HG02763 (cell line): ENCODE data around the gene CDCP1.

ENCODE experiments used
- ATAC-seq: cut with Tn5 transposase; IDR thresholded peaks from one replicate; pipeline ENCODE4 v1.9.1; 2021; ENCODE audit warnings: mild to moderate bottlenecking, moderate library complexity; ENCODE audit not compliant: unreplicated experiment

The CDCP1 gene

DNA sequence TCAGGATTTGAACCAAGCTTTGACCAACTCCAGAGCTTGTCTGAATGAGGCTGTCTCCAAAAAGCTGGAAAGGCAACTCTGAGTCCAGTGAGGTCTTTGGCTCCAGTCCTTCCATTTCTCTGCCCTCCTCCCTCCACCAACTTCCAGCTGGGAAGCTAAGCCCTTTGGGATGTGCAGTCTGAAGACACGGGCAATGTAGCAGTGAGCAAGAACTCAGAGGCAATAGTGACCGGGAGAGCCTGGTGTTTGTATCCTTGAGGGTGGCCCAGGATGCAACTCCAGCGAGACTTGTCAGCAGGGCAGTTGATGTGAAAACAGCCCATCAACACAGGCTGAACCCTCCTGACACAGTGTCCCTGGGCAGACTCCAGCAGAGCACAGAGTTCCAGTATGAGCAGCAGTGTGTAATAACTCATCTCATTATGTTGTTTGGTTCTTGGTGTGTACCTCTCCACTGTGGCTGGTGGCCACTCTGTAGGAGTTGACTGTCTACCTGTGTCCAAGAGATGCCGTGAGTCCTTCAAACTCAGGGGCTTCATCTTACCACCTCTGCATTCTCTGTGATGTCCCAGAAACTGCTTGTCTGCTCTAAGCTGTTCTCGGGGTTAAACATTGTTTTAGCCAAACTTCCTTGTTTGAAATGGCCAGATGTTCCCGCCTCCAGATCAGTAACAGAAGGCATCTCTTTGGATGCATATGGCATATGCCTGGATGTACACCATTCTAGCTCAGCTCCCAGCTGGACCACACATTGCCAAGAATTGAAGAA is 6.6 kb downstream of the CDCP1 start:
- no peak for ATAC-seq

DNA sequence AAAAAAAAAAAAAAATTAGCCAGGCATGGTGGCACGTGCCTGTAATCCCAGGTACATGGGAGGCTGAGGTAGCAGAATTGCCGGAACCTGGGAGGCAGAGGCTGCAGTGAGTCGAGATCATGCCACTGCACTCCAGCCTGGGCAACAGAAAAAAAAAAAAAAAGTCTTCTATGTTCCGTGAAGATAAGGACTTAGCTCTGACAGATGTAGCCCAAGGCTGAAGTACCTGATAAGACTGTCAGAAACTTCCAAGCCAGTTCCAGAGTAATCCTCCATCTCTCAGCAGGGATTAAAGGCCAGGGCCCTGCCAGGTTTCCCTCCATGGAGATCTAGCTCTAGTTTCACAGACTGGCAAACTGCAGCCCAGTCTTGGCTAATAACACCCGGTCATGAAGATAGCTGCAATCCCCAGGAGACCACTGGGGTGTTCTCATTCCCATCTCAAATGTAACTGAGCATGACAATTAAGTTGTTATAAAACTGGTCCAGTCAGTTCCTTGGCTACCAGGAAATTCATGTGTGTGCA is 8.5 kb downstream of the CDCP1 start:
- no peak for ATAC-seq

DNA sequence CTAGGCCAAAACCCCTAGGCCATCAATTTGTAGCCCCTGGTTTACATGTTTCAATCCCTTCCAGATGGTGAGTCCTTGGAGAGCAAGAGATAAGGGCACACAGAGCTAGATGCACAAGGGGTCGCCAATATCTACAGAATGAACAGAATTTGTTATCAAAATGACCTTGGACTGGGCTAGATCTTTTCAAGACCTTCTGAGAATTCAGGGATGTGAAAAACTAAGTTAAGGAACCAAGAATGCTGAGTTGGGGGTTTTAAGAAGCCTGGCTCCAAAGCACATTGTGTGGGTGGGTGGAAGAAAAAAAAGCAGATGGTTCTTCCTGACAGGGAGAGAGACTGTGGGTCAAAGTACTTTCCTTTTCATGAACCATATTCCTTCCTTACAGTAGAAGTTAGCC is 10.2 kb downstream of the CDCP1 start:
- ATAC-seq, result no peak

DNA sequence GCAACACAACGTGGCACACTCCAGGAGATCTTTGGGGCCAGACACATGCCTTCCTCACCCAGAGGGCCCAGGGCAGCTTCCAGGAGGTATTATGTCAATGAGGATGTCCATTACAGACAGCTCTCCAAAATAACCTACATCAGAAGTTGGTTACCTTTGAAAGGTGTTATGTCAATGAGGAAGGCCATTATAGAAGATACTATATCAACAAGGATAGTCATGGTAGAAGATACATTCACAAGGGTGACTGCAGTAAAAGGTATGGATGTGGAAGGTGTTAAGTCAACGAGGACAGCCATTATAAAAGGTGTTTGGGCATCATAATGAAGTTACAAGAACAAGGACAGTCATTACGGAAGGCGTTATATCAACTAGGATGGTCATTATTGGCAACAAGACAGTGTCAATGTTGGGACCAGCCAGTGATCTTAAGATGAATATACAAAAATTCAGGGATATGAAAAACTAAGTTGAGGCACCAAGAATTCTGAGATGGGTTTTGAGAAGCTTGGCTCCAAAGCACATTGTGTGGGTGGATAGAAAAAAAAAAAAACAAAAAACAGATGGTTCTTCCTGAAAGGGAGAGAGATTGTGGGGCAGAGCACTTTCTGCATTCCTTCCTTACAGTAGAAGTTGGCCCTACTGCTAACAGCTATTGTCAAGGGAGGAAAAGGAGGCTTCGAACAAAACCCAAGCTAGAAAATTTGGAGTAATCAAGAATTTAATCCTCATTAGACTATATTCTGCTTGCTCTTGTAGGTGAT is 11.2 kb downstream of the CDCP1 start:
- ATAC-seq, result no peak

DNA sequence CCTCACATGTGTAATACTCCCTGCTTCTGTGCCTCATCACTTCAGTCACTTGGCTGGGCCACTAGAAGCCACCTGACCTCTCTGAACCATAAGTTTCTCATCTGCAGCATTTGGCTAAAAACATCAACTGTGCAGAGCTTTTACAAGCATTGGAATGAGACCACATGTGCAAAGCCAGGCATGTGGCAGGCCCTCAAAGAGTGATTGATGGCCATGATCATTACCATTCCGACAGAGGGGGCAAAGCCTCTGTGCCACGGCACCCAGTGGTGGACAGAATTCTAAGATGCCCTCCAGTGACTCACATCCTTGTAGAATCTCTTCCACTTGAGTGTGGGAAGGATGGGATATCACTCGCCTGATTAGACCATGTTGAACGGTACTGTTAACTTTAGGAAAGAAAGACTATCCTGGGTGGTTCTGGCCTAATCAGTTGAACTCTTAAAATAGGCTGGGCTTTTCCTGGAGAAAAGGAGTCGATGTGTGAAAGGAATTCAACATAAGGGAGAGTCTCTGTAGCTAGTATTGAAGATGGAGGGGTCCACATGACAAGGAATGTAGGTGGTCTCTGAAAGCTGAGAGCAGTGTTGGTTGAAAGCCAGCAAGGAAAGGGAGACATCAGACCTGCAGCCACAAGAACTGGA is 13.5 kb downstream of the CDCP1 start:
- ATAC-seq, result no peak

DNA sequence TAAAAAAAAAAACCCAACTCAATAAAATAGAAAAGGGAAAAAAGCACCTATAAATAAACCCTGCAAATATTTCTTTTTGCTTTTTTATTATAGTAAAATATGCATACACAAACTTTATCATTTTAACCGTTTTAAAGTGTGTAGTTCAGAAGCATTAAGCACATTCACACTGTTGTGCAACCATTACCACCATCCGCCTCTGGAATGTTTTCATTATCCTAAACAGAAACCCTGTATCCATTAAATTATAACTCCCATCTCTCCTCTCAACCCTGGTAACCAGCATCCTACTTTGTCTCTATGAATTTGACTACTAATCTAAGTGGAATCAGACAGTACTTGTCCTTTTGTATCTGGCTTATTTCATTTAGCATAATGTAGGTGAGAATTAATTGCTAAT is 15.0 kb downstream of the CDCP1 start:
- no peak for ATAC-seq

DNA sequence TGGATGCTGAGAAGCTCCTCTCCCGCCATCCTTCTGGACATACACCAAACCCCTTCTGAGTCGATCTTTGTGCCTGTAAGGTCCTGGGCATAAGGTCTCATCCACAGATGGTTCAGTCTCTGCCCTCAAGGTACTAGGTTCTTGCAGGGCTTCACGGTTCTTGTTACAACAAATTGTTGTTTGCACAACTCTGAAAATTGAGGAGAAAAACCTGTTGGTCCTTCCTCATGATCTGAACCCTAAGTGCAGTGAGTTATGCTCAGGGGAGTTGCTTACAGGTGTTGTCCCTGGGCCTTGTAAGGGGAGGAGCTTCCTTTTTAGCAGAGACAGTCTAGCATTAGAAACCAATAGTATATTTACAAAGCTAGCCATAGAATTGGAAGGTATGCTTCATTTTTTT is 15.7 kb downstream of the CDCP1 start:
- no peak for ATAC-seq

DNA sequence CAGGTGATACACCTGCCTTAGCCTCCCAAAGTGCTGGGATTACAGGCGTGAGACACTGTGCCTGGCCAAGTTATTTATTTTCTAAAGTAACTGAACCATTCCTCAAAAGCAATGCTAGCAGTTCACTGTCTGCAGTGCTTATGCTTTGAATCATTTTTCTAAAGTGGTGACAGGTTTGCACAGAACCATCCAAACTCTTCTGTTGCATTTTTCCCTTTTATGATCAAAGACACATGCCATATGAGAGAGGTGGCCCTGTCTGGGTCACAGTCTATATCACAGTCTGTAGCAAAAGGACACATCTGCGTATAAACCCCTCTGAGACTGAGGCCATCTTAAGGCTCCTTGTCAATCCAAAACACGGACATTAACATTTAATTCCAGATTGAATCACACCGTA is 17.2 kb downstream of the CDCP1 start:
- ATAC-seq, result no peak

DNA sequence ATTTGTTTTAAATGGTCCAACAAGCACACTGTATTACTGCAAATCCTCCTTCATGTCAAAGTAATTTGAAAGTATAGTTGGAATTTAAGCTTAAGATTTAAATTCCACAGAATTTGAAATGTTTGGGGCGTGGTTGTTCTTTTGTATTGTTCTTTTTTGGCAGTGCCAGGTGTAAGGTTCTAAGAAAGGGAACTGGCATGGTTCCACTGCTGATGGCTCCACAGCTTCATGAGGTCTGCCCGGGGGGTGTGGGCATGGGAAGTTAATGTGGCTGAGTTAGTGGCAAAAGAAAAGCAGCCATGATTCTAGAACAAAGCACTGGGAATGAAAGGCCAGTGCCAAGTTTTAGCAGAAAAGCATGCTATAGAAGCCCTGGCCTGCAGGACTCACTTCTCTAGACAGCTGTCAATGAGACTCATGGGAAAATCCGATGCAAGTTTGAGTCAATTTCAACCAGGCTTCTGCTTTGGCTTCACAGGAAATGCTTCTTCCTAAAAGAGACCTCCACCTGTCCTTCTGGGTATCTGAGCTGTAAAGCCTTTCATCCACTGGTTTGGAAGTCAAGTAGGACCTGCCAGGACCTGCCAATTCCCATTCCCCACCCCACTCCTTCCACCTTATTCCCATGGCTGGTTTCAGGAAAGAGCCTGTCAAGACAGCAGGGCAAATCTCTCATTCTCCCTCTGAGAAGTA is 18.9 kb downstream of the CDCP1 start:
- ATAC-seq, result no peak

DNA sequence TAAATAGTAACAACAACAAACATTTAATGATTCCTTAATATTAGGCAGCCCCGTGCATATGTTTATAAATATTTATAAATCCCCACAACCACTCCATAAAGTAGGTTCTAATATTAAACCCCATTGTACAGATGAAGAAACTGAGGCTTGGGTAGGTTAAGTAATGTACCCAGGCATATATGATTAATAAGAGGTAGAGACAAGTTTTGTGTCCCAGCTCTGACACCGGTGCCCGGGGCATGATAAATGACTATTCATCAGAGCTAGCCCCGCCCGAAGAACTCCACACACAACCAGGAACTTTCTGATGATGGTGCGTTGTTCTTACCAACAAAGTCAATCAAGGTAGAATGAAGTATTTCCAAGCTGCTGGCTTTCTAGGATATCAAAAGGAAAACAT is 19.4 kb downstream of the CDCP1 start:
- ATAC-seq, result no peak

DNA sequence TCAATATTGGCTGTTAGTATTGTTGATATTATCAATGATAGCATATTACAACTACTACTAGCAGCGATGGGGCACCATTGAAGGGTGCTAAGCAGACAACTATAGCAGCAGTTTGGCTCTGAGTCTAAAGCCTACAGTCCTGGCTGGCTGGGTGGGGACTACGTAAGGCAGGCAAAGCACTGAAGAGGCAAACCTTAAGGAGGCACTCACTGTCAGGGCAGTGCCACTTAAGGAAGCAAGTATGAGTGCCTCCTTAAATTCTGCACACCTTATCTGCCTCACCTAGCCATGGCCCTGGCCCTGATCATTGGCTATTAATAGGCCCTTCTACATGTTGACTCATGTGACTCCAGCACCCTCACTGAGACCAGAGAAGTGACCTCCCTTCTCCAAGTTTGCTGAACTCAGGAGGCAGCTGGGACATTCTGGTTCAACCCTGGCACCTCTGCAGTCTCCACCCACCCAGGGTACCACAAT is 20.6 kb downstream of the CDCP1 start:
- ATAC-seq, result no peak

DNA sequence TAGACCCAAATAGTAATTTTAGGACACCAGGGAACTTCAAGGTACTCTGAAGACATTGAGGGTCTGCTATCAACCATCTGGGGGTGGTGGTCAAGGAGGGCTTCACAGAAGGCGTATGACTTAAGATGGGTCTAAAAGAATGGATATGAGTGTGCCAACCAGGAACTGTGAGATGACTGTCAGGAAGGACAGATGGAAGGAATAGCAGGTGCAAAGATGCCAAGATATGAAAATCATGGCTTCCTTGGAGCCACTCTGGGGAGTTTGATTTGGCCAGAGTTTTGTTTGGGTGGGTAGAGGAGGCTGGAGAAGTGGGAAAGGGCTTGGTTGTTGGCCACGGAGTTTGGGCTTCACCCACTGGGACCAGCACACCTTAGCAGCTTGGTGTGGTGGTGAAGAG is 21.2 kb downstream of the CDCP1 start:
- no peak for ATAC-seq

DNA sequence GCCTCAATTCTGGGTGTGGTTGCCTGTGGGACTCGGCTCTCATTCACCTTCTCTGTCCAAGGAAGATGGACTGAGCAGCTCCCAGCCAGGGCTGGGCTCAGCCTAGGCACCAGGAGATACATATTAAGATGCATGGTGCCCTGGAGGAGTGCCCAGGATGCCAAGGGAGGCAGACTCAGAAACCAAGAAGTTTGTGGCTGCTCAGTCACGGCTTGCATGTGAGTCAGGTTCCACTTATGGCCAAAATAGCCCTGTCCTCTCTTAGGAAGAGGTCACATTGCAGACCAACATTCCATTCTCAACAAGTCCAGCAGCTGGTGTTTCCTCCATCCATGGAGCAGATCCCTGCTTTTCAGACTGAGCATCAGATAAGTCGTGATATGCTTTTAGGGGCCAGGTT is 21.8 kb downstream of the CDCP1 start:
- ATAC-seq, result no peak

DNA sequence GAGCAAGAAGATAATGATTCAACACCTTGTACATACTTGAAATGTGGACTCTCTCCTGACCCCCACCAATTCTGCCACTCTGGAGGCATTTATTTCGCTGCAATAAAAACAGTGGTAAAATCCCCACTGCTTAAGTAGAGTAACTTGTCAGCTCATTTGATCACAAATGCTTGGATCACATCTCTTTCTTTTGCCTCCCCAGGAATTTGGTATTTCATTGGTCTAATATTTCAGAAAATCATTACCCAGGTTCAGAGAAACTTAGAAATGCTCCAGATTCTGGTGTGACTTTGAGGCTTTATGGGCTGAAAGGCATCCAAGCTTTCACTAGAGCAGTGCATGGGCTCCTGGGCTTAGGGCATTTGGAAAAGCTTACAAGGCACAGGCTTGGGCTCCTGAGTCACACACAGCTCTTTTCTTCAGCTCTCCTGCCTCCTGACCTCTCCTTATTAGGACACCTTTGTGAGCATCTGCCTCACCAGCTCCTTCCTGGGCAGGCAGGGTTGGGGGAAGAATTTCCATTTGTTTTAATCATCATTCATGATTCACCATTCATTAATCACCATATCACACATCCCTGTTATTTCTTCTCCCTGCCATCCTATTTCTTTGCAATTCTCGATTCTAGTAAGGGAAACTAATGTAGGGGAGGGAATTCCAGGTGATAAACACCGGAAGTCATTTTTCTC is 22.5 kb downstream of the CDCP1 start:
- no peak for ATAC-seq

DNA sequence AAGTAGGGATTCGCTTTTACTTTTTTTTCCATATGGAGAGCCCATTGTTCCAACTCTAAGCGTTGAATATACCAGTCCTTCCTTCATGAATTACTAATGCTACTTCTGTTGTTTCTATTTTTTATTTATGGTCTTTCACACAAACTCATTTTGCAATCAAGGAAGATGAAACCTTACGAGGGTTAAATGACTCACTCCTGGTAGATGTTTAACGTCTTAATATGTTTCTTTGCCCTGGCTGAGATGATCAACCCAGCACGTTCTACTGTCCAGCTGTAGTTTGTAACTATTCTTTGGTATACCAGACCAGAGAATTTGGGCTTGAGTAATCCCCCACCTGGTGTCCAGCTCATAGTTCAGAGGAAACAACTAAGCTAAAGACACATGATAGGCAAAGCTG is 23.1 kb downstream of the CDCP1 start:
- no peak for ATAC-seq

DNA sequence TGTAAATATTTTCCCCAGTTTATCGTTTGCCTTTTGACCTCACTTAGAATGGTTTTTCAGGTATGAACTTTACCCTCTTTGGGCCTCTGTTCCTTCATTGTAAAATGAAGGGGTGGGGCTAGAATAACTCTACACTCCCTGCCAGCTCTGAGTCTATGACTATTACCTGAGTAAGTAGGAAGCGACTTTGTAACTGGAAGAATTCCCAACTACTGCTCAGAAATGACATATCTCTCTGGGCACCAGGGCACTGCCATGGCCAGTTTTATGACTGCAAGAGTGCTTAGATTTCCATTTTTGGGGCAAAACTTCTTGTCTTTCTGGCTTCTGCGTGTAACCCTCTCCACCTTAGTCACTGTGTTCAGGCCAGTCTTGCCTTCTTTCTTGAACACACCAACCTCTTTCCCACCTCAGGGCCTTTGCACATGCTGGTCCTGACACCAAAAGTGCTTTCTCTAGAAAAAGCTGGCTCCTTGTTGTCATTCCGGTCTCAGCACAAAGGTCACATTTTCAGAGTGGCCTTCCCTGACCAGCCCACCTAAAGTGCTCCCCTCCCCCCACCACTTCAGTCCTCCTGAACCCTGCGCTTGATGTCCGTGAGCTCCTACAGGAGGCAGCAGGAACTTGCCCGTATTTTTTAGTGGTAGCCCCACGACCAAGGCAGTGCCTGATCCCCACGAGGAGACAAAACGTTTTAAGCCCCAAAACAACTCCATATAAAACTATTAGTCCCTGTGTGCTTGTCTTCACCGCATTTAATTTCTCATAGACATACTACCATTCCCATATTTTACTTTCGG is 25.6 kb downstream of the CDCP1 start:
- ATAC-seq, result no peak

DNA sequence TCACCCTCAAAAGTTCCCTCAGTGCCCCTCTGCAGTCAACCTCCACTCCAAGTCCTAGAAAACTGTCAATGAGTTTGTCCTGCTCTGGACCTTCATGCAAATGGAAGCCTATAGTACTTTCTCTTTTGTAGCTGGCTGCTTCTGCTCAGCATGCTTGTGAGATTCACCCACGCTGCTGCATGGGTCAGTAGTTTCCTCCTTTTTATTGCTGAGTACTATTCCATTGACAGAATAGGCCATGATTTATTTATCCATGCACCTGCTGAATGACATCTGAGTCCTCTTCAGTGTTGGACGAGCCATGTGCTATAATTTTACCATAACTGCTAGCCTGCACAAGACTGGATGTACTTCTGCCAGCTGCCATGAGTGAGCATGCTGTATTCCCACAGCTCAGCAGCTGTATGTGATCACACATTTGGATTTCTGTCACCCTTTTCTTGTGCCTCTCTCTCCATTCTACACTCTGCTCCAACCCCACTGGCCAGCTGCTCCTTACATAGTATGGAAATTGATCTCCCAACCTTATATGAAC is 26.3 kb downstream of the CDCP1 start:
- ATAC-seq, result no peak

DNA sequence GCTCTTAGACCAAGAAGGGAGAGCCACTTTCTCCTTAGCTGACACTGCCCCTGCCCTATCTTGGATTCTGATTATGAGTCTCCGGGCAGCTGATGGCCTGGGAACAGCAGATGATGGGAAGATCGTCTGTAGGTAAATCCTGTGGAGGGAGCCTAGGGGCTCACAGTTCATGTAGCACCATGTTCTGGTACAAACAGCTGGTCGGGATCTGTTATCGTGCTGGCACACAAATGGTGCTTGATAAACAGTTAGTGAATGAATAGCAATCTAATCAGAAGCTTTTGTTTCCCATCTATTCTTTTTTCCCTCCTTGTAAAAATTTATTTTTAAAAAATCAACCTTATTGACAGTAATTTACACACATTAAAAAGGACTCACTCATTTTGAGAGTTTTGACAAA is 26.8 kb downstream of the CDCP1 start:
- no peak for ATAC-seq

DNA sequence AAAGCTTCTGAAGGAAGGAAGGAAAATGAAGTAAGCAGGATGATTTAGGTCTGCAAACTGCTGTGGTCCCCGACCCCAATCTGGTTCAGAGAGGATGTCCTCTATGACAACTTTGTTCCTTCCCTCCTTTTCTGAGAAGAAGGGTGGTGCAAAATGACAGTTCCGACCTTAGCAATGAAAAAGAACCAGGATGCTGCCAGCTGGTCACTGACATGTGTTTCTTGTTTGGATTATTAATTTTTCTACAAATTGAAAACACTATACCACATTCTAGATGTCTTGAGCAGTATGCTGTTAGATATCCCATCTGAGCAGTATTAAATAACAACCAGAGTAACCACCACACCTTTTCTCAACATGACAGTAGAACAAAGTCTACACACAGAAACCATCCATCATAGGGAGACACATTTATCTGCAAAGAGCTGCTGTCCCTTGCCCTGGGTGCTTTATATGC is 27.5 kb downstream of the CDCP1 start:
- ATAC-seq, result no peak
